ENCODE results near the gene MYH11.
"Not testable (repeated sequence)": the region's sequence is repeated elsewhere in the genome, so short reads cannot be mapped to it uniquely, and the experiment has no call there.

Gene MYH11

DNA sequence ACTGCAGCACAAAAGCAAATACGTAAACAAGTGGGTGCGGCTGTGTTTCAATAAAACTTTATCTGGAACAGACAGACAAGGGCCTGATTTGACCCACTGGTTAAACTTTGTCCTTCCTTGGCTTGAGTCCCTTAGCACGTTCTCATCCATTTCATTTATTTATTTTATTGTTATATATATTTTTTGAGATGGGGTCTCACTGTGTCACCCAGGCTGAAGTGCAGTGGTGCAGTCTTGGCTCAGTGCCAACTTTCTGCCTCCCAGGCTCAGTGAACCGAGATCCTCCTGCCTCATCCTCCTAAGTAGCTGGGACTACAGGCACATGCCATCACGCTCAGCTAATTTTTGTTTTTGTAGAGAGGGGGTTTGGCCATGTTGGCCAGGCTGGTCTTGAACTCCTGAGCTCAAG, 64.3 kb downstream of the MYH11 start:
- no peaks in the 10 kb centered on the region for H3K4me1 ChIP-seq (ENCODE audit: low read length)
- no peaks in the 10 kb centered on the region for H3K79me2 ChIP-seq (ENCODE audit: low read length)
- no peak overlapping the region for H3K4me3 ChIP-seq (ENCODE audit: low read length)
- no peaks in the 10 kb centered on the region for H3K36me3 ChIP-seq (replicated peaks; ENCODE audit: low read depth, low read length)
- no peaks in the 10 kb centered on the region; the same call in 1 of the 2 replicates for H3K27me3 ChIP-seq (ENCODE audit: low read depth, low read length)
- H3K9ac ChIP-seq (ENCODE audit: low read length), result no peak overlapping the region
- H3K27ac ChIP-seq (ENCODE audit: low read length), result no peak overlapping the region
- TF ChIP-seq CTCF (IDR thresholded peaks at IDR 0.05; ENCODE audit: low read depth, low read length), result no peak
- TF ChIP-seq EZH2phosphoT487 (IDR thresholded peaks at IDR 0.05; ENCODE audit: low read depth), result no peak
- no peaks in the 10 kb centered on the region for H4K20me1 ChIP-seq (ENCODE audit: insufficient read depth, low read length)
- H3K4me2 ChIP-seq (ENCODE audit: low read length), result no peak overlapping the region
- no peaks in the 10 kb centered on the region for H3K9me3 ChIP-seq (ENCODE audit: insufficient read depth, low read length)
- H2AFZ ChIP-seq (ENCODE audit: low read depth, low read length), result no peak overlapping the region

GRCh38 chr16:15790458-15790857, 66.4 kb downstream of the MYH11 start:
- TF ChIP-seq EZH2phosphoT487 (IDR thresholded peaks at IDR 0.05; ENCODE audit: low read depth), result no peak
- no peak for TF ChIP-seq CTCF (IDR thresholded peaks at IDR 0.05; ENCODE audit: low read depth, low read length)
- no peaks in the 10 kb centered on the region for H3K36me3 ChIP-seq (replicated peaks; ENCODE audit: low read depth, low read length)
- no peaks in the 10 kb centered on the region for H4K20me1 ChIP-seq (ENCODE audit: insufficient read depth, low read length)
- no peak overlapping the region for H2AFZ ChIP-seq (ENCODE audit: low read depth, low read length)
- no peaks in the 10 kb centered on the region for H3K27me3 ChIP-seq (ENCODE audit: low read depth, low read length)
- H3K79me2 ChIP-seq (ENCODE audit: low read length), result no peaks in the 10 kb centered on the region
- no peak overlapping the region for H3K4me2 ChIP-seq (ENCODE audit: low read length)
- no peaks in the 10 kb centered on the region for H3K9me3 ChIP-seq (ENCODE audit: insufficient read depth, low read length)
- no peaks in the 10 kb centered on the region for H3K4me1 ChIP-seq (ENCODE audit: low read length)
- no peak overlapping the region for H3K4me3 ChIP-seq (ENCODE audit: low read length)
- H3K9ac ChIP-seq (ENCODE audit: low read length), result no peak overlapping the region
- no peak overlapping the region for H3K27ac ChIP-seq (ENCODE audit: low read length)

- not testable (repeated sequence) for H3K4me3 ChIP-seq (ENCODE audit: low read length); H3K9me3 ChIP-seq (ENCODE audit: insufficient read depth, low read length); H3K4me2 ChIP-seq (ENCODE audit: low read length); H2AFZ ChIP-seq (ENCODE audit: low read depth, low read length); H4K20me1 ChIP-seq (ENCODE audit: insufficient read depth, low read length); H3K79me2 ChIP-seq (ENCODE audit: low read length); H3K27me3 ChIP-seq (ENCODE audit: low read depth, low read length); H3K27ac ChIP-seq (ENCODE audit: low read length); H3K36me3 ChIP-seq (replicated peaks; ENCODE audit: low read depth, low read length); H3K9ac ChIP-seq (ENCODE audit: low read length); H3K4me1 ChIP-seq (ENCODE audit: low read length)
These were observed 67.0 kb downstream of the MYH11 start for GRCh38 chr16:15789816-15790215.

- no peaks in the 10 kb centered on the region for H3K9me3 ChIP-seq (ENCODE audit: insufficient read depth, low read length)
- H3K4me3 ChIP-seq (ENCODE audit: low read length), result no peak overlapping the region
- H3K79me2 ChIP-seq (ENCODE audit: low read length), result no peaks in the 10 kb centered on the region
- H3K36me3 ChIP-seq (replicated peaks; ENCODE audit: low read depth, low read length), result no peaks in the 10 kb centered on the region
- H2AFZ ChIP-seq (ENCODE audit: low read depth, low read length), result no peak overlapping the region
- no peaks in the 10 kb centered on the region for H4K20me1 ChIP-seq (ENCODE audit: insufficient read depth, low read length)
- no peak overlapping the region for H3K9ac ChIP-seq (ENCODE audit: low read length)
- H3K27me3 ChIP-seq (ENCODE audit: low read depth, low read length), result no peaks in the 10 kb centered on the region
- no peaks in the 10 kb centered on the region for H3K4me1 ChIP-seq (ENCODE audit: low read length)
- H3K4me2 ChIP-seq (ENCODE audit: low read length), result no peak overlapping the region
- no peak for TF ChIP-seq EZH2phosphoT487 (IDR thresholded peaks at IDR 0.05; ENCODE audit: low read depth)
- TF ChIP-seq CTCF (IDR thresholded peaks at IDR 0.05; ENCODE audit: low read depth, low read length), result no peak
- no peak overlapping the region for H3K27ac ChIP-seq (ENCODE audit: low read length)
These were observed 68.0 kb downstream of the MYH11 start for GRCh38 chr16:15788846-15789239.

- Histone ChIP-seq H2AFZ (ENCODE audit: low read depth, low read length) (no peak overlapping the region), H3K9me3 (ENCODE audit: insufficient read depth, low read length) (no peaks in the 10 kb centered on the region), H3K9ac (ENCODE audit: low read length) (no peak overlapping the region), H3K4me3 (ENCODE audit: low read length) (no peak overlapping the region), H3K27ac (ENCODE audit: low read length) (no peak overlapping the region), H3K36me3 (replicated peaks; ENCODE audit: low read depth, low read length) (no peaks in the 10 kb centered on the region), H4K20me1 (ENCODE audit: insufficient read depth, low read length) (no peaks in the 10 kb centered on the region), H3K79me2 (ENCODE audit: low read length) (no peaks in the 10 kb centered on the region), H3K4me1 (ENCODE audit: low read length) (no peaks in the 10 kb centered on the region), H3K4me2 (ENCODE audit: low read length) (no peak overlapping the region), H3K27me3 (ENCODE audit: low read depth, low read length) (no peaks in the 10 kb centered on the region)
- no peak for TF ChIP-seq CTCF (IDR thresholded peaks at IDR 0.05; ENCODE audit: low read depth, low read length)
- no peak for TF ChIP-seq EZH2phosphoT487 (IDR thresholded peaks at IDR 0.05; ENCODE audit: low read depth)
These were observed 70.3 kb downstream of the MYH11 start for GRCh38 chr16:15786501-15786900.
